ENCODE results near the gene GNPAT.

- TF ChIP-seq CTCF (IDR thresholded peaks at IDR 0.05) (no peak), POLR2A (IDR thresholded peaks at IDR 0.05) (no peak)
These were observed 2.7 kb upstream of the GNPAT start for GRCh38 chr1:231238298-231238697.

All from Peyer's patch (tissue), 4 donors.